GM18526 (cell line): ENCODE measurements around the gene GRIK3.

ENCODE experiments used
- POLR2A ChIP-seq: IDR thresholded peaks from 3 replicates; pipeline ENCODE4 v1.6.1; 2011; ENCODE audit not compliant: insufficient read length; ENCODE audit errors: extremely low read depth

GRIK3 gene

GRCh38 chr1:36784147-36784859 is 250.0 kb downstream of the GRIK3 start:
- TF ChIP-seq POLR2A = no peak

- TF ChIP-seq POLR2A = no peak
Observed at GRCh38 chr1:36783475-36783874, 250.8 kb downstream of the GRIK3 start.

GRCh38 chr1:36782785-36783184 is 251.5 kb downstream of the GRIK3 start:
- TF ChIP-seq POLR2A = no peak

- no peak for TF ChIP-seq POLR2A
Observed at GRCh38 chr1:36782085-36782484, 252.2 kb downstream of the GRIK3 start.

GRCh38 chr1:36781098-36781497 is 253.2 kb downstream of the GRIK3 start:
- no peak for TF ChIP-seq POLR2A

- TF ChIP-seq POLR2A = no peak
Observed at GRCh38 chr1:36778740-36779139, 255.6 kb downstream of the GRIK3 start.

- TF ChIP-seq POLR2A = no peak
Observed at GRCh38 chr1:36776948-36777831, 257.1 kb downstream of the GRIK3 start.

- no peak for TF ChIP-seq POLR2A
Observed at GRCh38 chr1:36776256-36776655, 258.1 kb downstream of the GRIK3 start.

GRCh38 chr1:36775716-36776115 is 258.6 kb downstream of the GRIK3 start:
- TF ChIP-seq POLR2A = no peak

GRCh38 chr1:36773827-36774541 is 260.3 kb downstream of the GRIK3 start:
- no peak for TF ChIP-seq POLR2A

- TF ChIP-seq POLR2A = no peak
Observed at GRCh38 chr1:36772647-36773495, 261.4 kb downstream of the GRIK3 start.

- no peak for TF ChIP-seq POLR2A
Observed at GRCh38 chr1:36771660-36772284, 262.5 kb downstream of the GRIK3 start.

- no peak for TF ChIP-seq POLR2A
Observed at GRCh38 chr1:36771240-36771639, 263.1 kb downstream of the GRIK3 start.
